ENCODE data around the gene ACADL. TPM values are rescaled to one million over a fixed set of nuclear protein-coding genes. Genes with fewer than 3 reads are reported as not detected.

Gene ACADL
- total and polyA plus RNA-seq, 2 of the 8 experiments (the other 6 are each of a cell fraction or from before 2014, with no cell fraction given) = 0.11 to 0.34 TPM

- DNase-seq (ENCODE audit: low read depth in 1 of 2, low spot score in 2 of 2) = peak; percentile 93 to 97
- WGBS, 2 experiments (ENCODE audit: extremely low coverage in 1 of 2, insufficient coverage in 1 of 2, insufficient read length in 1 of 2, insufficient replicate concordance in 2 of 2, low coverage in 1 of 2, low lambda C conversion rate in 2 of 2, missing lambda C conversion rate in 1 of 2) = 1% methylated on average over 25 of the region's 64 CpGs; no CpG with 5 or more reads in 1 of the 2 experiments
- H3K4ac ChIP-seq (replicated peaks; ENCODE audit: insufficient read length, low read depth, low read length) = no peak overlapping the region
- peak overlapping the region; percentile 66 to 86 (median 77) for H3K4me3 ChIP-seq (ENCODE audit: extremely low read depth in 1 of 4, insufficient read depth in 2 of 4, low read depth in 3 of 4, low read length in 4 of 4)
- no peak overlapping the region for H2BK120ac ChIP-seq (replicated peaks; ENCODE audit: low read depth, low read length)
- no peak overlapping the region for H3K23ac ChIP-seq (ENCODE audit: insufficient read length)
- no peaks in the 10 kb centered on the region for H3K27me3 ChIP-seq (replicated peaks in 1 of 4; ENCODE audit: control insufficient read depth in 3 of 4, extremely low read depth in 1 of 4, insufficient read depth in 3 of 4, low read length in 3 of 4)
- H3K4me2 ChIP-seq (ENCODE audit: insufficient read depth in 1 of 2, low read depth in 2 of 2, low read length in 2 of 2) = peak overlapping the region; percentile 80 to 87
- peak overlapping the region; percentile 92 for H3K56ac ChIP-seq (replicated peaks; ENCODE audit: insufficient read length, low read depth, low read length)
- peaks cover 10% of the 10 kb centered on the region for H3K23me2 ChIP-seq (ENCODE audit: low read depth, low read length)
- peaks cover 0 to 4% (median 0%) of the 10 kb centered on the region in 4 experiments; a peak in 1 of 7 replicates for H3K4me1 ChIP-seq (replicated peaks in 1 of 4; ENCODE audit: control insufficient read depth in 3 of 4, insufficient read depth in 4 of 4, low read length in 3 of 4)
- peak overlapping the region; percentile 99; the same call in 1 of the 2 replicates for H4K8ac ChIP-seq (ENCODE audit: extremely low read depth, insufficient read depth, low read length)
- H2BK20ac ChIP-seq (ENCODE audit: low read length) = no peak overlapping the region
- H2BK12ac ChIP-seq (ENCODE audit: low read depth, low read length) = peak overlapping the region; percentile 27; the same call in 1 of the 2 replicates
- H2BK5ac ChIP-seq (ENCODE audit: low read depth, low read length) = peak overlapping the region; percentile 96
- H3K18ac ChIP-seq (ENCODE audit: extremely low read depth, low read length) = peak overlapping the region; percentile 96
- no peaks in the 10 kb centered on the region; a peak in 1 of 8 replicates for H3K36me3 ChIP-seq (ENCODE audit: control insufficient read depth in 2 of 4, insufficient read depth in 4 of 4, low read length in 3 of 4)
- peak overlapping the region; percentile 65 for H4K91ac ChIP-seq (replicated peaks; ENCODE audit: insufficient read length, low read length)
- ChIA-PET CTCF (ENCODE audit: partially characterized antibody) (no interaction called here), POLR2A (ENCODE audit: partially characterized antibody) (interaction anchor here (1.0 to 1.7 kb wide), 4 partner anchors 8 to 17 kb away, joined by 5 to 11 read pairs (median 8); no protein-coding TSS in a partner anchor)
- H3K79me1 ChIP-seq (ENCODE audit: low read depth, low read length) = no peaks in the 10 kb centered on the region
- no peak overlapping the region for H2BK15ac ChIP-seq (ENCODE audit: low read length)
- H2AK5ac ChIP-seq (ENCODE audit: low read depth, low read length) = no peak overlapping the region
- peak overlapping the region; percentile 47; the same call in 1 of the 2 replicates for H2AFZ ChIP-seq (ENCODE audit: low read length)
- no peak overlapping the region for H3K14ac ChIP-seq (ENCODE audit: insufficient read length)
- H3K79me2 ChIP-seq (ENCODE audit: control insufficient read depth in 1 of 2, insufficient read depth in 2 of 2, low read length in 2 of 2) = peaks cover 0 to 48% of the 10 kb centered on the region in 2 experiments; a peak in 2 of 4 replicates
- H4K20me1 ChIP-seq (replicated peaks in 1 of 2; ENCODE audit: control insufficient read depth in 1 of 2, insufficient read depth in 2 of 2, low read length in 2 of 2) = no peaks in the 10 kb centered on the region
- peak overlapping the region; percentile 84 to 98 (median 92) for H3K9ac ChIP-seq (replicated peaks in 1 of 4; ENCODE audit: extremely low read depth in 1 of 4, low read depth in 3 of 4, low read length in 3 of 4)
- H3K9me3 ChIP-seq (ENCODE audit: insufficient read depth in 2 of 2, low read depth in 1 of 2, low read length in 1 of 2) = no peaks in the 10 kb centered on the region
- peak overlapping the region; percentile 95 for H3K27ac ChIP-seq (ENCODE audit: low read depth, low read length)
- FAIRE-seq = peak; percentile 85
- peak overlapping the region; percentile 96 for H4K5ac ChIP-seq (ENCODE audit: insufficient read length, low read depth, low read length)
- TF ChIP-seq TAF1 (IDR thresholded peaks at IDR 0.05; ENCODE audit: low read depth, low read length) (peak; percentile 69; the same call in 1 of the 2 replicates), MAX (IDR thresholded peaks at IDR 0.05) (peak; percentile 51), SP2 (IDR thresholded peaks at IDR 0.05; ENCODE audit: low read length) (no peak), POLR2A (IDR thresholded peaks at IDR 0.05; ENCODE audit: control extremely low read depth in 1 of 2, low read depth in 2 of 2, low read length in 2 of 2) (peak; percentile 46 to 66), KDM4A (IDR thresholded peaks at IDR 0.05; ENCODE audit: low read depth, low read length, severe bottlenecking) (peak; percentile 8), TAF7 (optimal IDR thresholded peaks at IDR 0.05; ENCODE audit: borderline replicate concordance, low read depth, low read length) (peak; percentile 28), PHF8 (conservative IDR thresholded peaks at IDR 0.05; ENCODE audit: low read depth, low read length) (peak; percentile 83), TBP (IDR thresholded peaks at IDR 0.05; ENCODE audit: low read depth, low read length) (peak; percentile 34; the same call in 1 of the 2 replicates), SAP30 (IDR thresholded peaks at IDR 0.05; ENCODE audit: insufficient read depth, insufficient replicate concordance, low read length) (peak; percentile 75), SRF (IDR thresholded peaks at IDR 0.05; ENCODE audit: low read depth, low read length) (no peak), RBBP5 (IDR thresholded peaks at IDR 0.05; ENCODE audit: borderline replicate concordance, low read depth, low read length) (0 out of 2 replicates have a peak, but pooled peaks have one; percentile 18)
These were observed 54.6 kb downstream of the ACADL start for GRCh38 chr2:210170446-210171303.

Data from H1 (cell line).